MM.1S (cell line): ENCODE measurements around the gene EPHA10.

ENCODE experiments used
- EZH2phosphoT487 ChIP-seq: fragments of 300-600 bp; sonication (generic); IDR thresholded peaks from 2 replicates; pipeline ENCODE4 v1.6.1; 2018; ENCODE audit warnings: antibody characterized with exemption, low read length
- TF ChIP-seq, protein P1 (sequence below): fragments of 300-600 bp; sonication (generic); IDR thresholded peaks from 2 replicates; pipeline ENCODE4 v1.5.1; 2016; ENCODE audit warnings: antibody characterized with exemption, low read length, mixed read lengths

- TF ChIP-seq, protein P1, sequence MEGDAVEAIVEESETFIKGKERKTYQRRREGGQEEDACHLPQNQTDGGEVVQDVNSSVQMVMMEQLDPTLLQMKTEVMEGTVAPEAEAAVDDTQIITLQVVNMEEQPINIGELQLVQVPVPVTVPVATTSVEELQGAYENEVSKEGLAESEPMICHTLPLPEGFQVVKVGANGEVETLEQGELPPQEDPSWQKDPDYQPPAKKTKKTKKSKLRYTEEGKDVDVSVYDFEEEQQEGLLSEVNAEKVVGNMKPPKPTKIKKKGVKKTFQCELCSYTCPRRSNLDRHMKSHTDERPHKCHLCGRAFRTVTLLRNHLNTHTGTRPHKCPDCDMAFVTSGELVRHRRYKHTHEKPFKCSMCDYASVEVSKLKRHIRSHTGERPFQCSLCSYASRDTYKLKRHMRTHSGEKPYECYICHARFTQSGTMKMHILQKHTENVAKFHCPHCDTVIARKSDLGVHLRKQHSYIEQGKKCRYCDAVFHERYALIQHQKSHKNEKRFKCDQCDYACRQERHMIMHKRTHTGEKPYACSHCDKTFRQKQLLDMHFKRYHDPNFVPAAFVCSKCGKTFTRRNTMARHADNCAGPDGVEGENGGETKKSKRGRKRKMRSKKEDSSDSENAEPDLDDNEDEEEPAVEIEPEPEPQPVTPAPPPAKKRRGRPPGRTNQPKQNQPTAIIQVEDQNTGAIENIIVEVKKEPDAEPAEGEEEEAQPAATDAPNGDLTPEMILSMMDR = no peak
- TF ChIP-seq EZH2phosphoT487 = no peak
Observed at GRCh38 chr1:37697090-37697489, 67.8 kb downstream of the EPHA10 start.
